K562 (cell line): ENCODE measurements around the gene CLCNKB. TPM values are rescaled to one million over a fixed set of nuclear protein-coding genes. Genes with fewer than 3 reads are reported as not detected.

ENCODE experiments used
- ATAC-seq: fragments of 200-7000 bp; cut with Tn5 transposase; 3 replicates; pipeline ENCODE4 v1.9.1; 2020; ENCODE audit warnings: moderate library complexity
- BruUV-seq: library from RNA; stranded (reverse); fragments of 400-500 nt; replicated peaks from 2 replicates; lab custom pipeline; 2021; lab: Mats Ljungman, UMichigan
- CTCF ChIA-PET: fragments of 300-600 bp; formaldehyde crosslinking; extraction: SDS; loops from one replicate; lab custom pipeline; 2021; ENCODE audit warnings: low intra/inter-chr PET ratio; lab: Yijun Ruan, JAX
- POLR2A ChIA-PET: fragments of 300-600, 350-650 bp; sonication (Branson Sonifier 250); formaldehyde crosslinking; extraction: SDS; loops from one replicate; lab custom pipeline; 2021; ENCODE audit warnings: antibody characterized with exemption, inconsistent platforms; lab: Yijun Ruan, JAX
- DNase-seq, 4 experiments: peaks; one replicate each; pipeline versions ENCODE4 v3.0.0 to v3.0.0-alpha.2; 2011 to 2018; ENCODE audit warnings: low spot score in 3 of 4, mixed read lengths in 3 of 4; ENCODE audit errors: extremely low read depth in 1 of 4
- FAIRE-seq: peaks from 2 replicates; lab custom pipeline; 2011; peaks lifted over from hg19 to GRCh38; lab: Jason Lieb, UNC
- H2AFZ ChIP-seq: 2 replicates; pipeline ENCODE4 v1.6.0; 2011; ENCODE audit warnings: low read depth, low read length, control low read depth, inconsistent platforms
- H3K27ac ChIP-seq: fragments of 200-600 bp; 3 replicates; pipeline ENCODE4 v1.8.0; 2011; ENCODE audit warnings: low read depth, mild to moderate bottlenecking, control low read depth, inconsistent platforms, low read length, moderate library complexity, mixed read lengths; ENCODE audit errors: extremely low read depth
- H3K27me3 ChIP-seq, 2 experiments: fragments of 300-600 bp in 1 of 2; 2 replicates in 1 of 2; 3 replicates in 1 of 2; pipeline versions ENCODE4 v1.6.0 to v1.8.0; 2011; ENCODE audit warnings: inconsistent platforms in 2 of 2, low read length in 2 of 2, mild to moderate bottlenecking in 1 of 2, mixed read lengths in 1 of 2, moderate library complexity in 1 of 2; ENCODE audit not compliant: control insufficient read depth in 2 of 2, insufficient read depth in 2 of 2
- H3K36me3 ChIP-seq: fragments of 300-600 bp; 3 replicates; pipeline ENCODE4 v1.8.0; 2011; ENCODE audit warnings: mild to moderate bottlenecking, low read length, inconsistent platforms; ENCODE audit not compliant: control insufficient read depth, insufficient read depth
- H3K4me1 ChIP-seq, 2 experiments: fragments of 200-600 bp in 1 of 2; replicated peaks in 1 of 2; 2 replicates in 1 of 2; 3 replicates in 1 of 2; pipeline versions ENCODE4 v1.5.1 to v1.8.0; 2011; ENCODE audit warnings: inconsistent platforms in 2 of 2, low read length in 2 of 2, mild to moderate bottlenecking in 1 of 2, mixed read lengths in 1 of 2, moderate library complexity in 1 of 2; ENCODE audit not compliant: control insufficient read depth in 2 of 2, insufficient read depth in 2 of 2
- H3K4me2 ChIP-seq: 2 replicates; pipeline ENCODE4 v1.6.1; 2011; ENCODE audit warnings: low read length, control low read depth, inconsistent platforms, mixed read lengths; ENCODE audit not compliant: insufficient read depth
- H3K4me3 ChIP-seq: fragments of 200-600 bp; sonication (generic), shearing (Covaris generic); 2 replicates; pipeline ENCODE4 v1.5.1; 2016; ENCODE audit warnings: control low read depth, inconsistent platforms
- H3K79me2 ChIP-seq: fragments of 200-600 bp; 3 replicates; pipeline ENCODE4 v1.8.0; 2011; ENCODE audit warnings: low read length, inconsistent platforms; ENCODE audit not compliant: control insufficient read depth, insufficient read depth
- H3K9ac ChIP-seq, 2 experiments: 2 replicates each; pipeline versions ENCODE4 v1.6.0 to v1.6.1; 2011; ENCODE audit warnings: low read depth in 2 of 2, low read length in 2 of 2, control low read depth in 1 of 2, inconsistent platforms in 1 of 2, mild to moderate bottlenecking in 1 of 2, mixed read lengths in 1 of 2; ENCODE audit not compliant: insufficient read depth in 1 of 2
- H3K9me1 ChIP-seq: one replicate; pipeline ENCODE4 v1.6.0; 2011; ENCODE audit warnings: inconsistent platforms, mild to moderate bottlenecking, low read length, moderate library complexity; ENCODE audit not compliant: control insufficient read depth, insufficient read depth
- H3K9me3 ChIP-seq: replicated peaks from 2 replicates; pipeline ENCODE4 v1.5.1; 2011; ENCODE audit warnings: low read depth, low read length, inconsistent platforms; ENCODE audit not compliant: control insufficient read depth, insufficient read depth
- H4K20me1 ChIP-seq: replicated peaks from 2 replicates; pipeline ENCODE4 v1.6.1; 2011; ENCODE audit warnings: low read length, inconsistent platforms, mixed read lengths; ENCODE audit not compliant: control insufficient read depth, insufficient read depth
- CHD2 ChIP-seq: IDR thresholded peaks from 2 replicates; pipeline ENCODE4 v1.6.1; 2011; ENCODE audit warnings: low read depth, low read length
- CREBBP ChIP-seq: IDR thresholded peaks from one replicate; pipeline ENCODE4 v1.6.1; 2012; ENCODE audit warnings: low read depth, mild to moderate bottlenecking, control low read depth, inconsistent platforms, low read length
- NUFIP1 ChIP-seq: fragments of 450-650 bp; IDR thresholded peaks from 2 replicates; pipeline ENCODE4 v1.6.1; 2018; ENCODE audit not compliant: partially characterized antibody
- SMAD2 ChIP-seq: fragments of 150-350 bp; IDR thresholded peaks from 2 replicates; pipeline ENCODE4 v1.6.1; 2014; ENCODE audit warnings: low read depth, mild to moderate bottlenecking, low read length
- SREBF1 ChIP-seq: fragments of 150-350 bp; IDR thresholded peaks from 2 replicates; pipeline ENCODE4 v1.6.1; 2014; ENCODE audit warnings: antibody characterized with exemption, low read depth, low read length, borderline replicate concordance
- STAT6 ChIP-seq: sonication (generic); formaldehyde crosslinking; IDR thresholded peaks from 2 replicates; pipeline ENCODE4 v1.8.1; 2023; ENCODE audit warnings: mild to moderate bottlenecking, missing genetic modification reagents
- ZNF217 ChIP-seq: sonication (generic); formaldehyde crosslinking; IDR thresholded peaks from 2 replicates; pipeline ENCODE4 v1.8.0; 2022; ENCODE audit warnings: mild to moderate bottlenecking, missing genetic modification reagents
- ZNF239 ChIP-seq: fragments of 250-450 bp; sonication (Bioruptor Pico); IDR thresholded peaks from 2 replicates; pipeline ENCODE4 v1.4.0; 2020; ENCODE audit warnings: mild to moderate bottlenecking
- WGBS: fragments of 100-300 bp; shearing (Covaris generic); methylation state at CpG from one replicate; pipeline ENCODE4 v1.1.6; 2016; ENCODE audit warnings: low coverage, mixed read lengths; ENCODE audit not compliant: insufficient coverage; ENCODE audit errors: missing lambda C conversion rate; 5-methylcytosine and 5-hydroxymethylcytosine counted together
- in situ Hi-C: fragments of 300-500 bp; cut with MboI; formaldehyde crosslinking; loops from 4 replicates; pipeline ENCODE4 v1.15.0; 2018; ENCODE audit warnings: inconsistent platforms, mixed read lengths
- intact Hi-C: fragments of 100-400 bp; cut with micrococcal nuclease; formaldehyde crosslinking; loops from 2 replicates; pipeline ENCODE4 v1.14.2; 2022
- polyA plus RNA-seq, 8 experiments: library from polyadenylated mRNA; depleted of rRNA in 4 of 8; stranded (reverse) in 5 of 8; unstranded in 3 of 8; fragments of >200 nt; fragmentation: Nextera tagmentation in 2 of 8; fragmentation: Illumina TruSeq in 1 of 8; extraction: Ambion mirVana in 2 of 8; extraction: Trizol in 1 of 8; gene quantifications; 2 replicates each; pipeline versions ENCODE4 v1.2.1 to v1.2.3, GENCODE V29; 2011 to 2014; ENCODE audit warnings: inconsistent platforms in 1 of 8, missing spikeins in 1 of 8
- total RNA-seq, 7 experiments: library from RNA; depleted of rRNA in 6 of 7; stranded (reverse); fragments of >200 nt in 6 of 7; fragmentation: Illumina TruSeq in 2 of 7; extraction: Trizol in 2 of 7; gene quantifications; 2 replicates each; pipeline versions ENCODE4 v1.2.1 to v1.2.3, GENCODE V29; 2011 to 2021; ENCODE audit warnings: low replicate concordance in 1 of 7
- TF ChIP-seq, protein P1 (sequence below): fragments of 250-450 bp; sonication (Bioruptor Pico); IDR thresholded peaks from 2 replicates; pipeline ENCODE4 v1.4.0; 2020

CLCNKB gene
- total and polyA plus RNA-seq, 9 of the 15 experiments (the other 6 are each of a cell fraction or from before 2014, with no cell fraction given) = 0.08 to 1.7 (median 0.64) TPM

DNA sequence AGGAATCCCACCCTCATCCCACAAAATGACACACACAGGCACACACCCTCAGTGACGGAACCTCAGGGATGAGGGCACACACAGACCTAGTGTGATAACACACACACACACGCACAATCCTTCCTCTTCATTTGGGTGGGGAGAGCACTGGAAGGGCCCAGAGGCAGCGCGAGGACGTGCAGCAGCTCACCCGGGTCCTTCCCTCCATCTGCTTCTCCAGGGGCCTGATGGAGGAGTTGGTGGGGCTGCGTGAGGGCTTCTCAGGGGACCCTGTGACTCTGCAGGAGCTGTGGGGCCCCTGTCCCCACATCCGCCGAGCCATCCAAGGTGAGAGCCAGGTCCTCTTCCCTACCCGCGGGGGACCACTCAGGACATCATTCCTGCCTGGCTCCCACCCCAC lies 21.2 kb upstream of the CLCNKB start:
- WGBS = 15% methylated on average over 10 of the region's 11 CpGs
- H3K27me3 ChIP-seq = peaks cover 7 to 37% of the 10 kb centered on the region in 2 experiments; a peak in 3 of 5 replicates
- H4K20me1 ChIP-seq = no peaks in the 10 kb centered on the region
- no peaks in the 10 kb centered on the region for H3K79me2 ChIP-seq
- DNase-seq = no peak
- no peaks in the 10 kb centered on the region for H3K9me1 ChIP-seq
- H3K36me3 ChIP-seq = no peaks in the 10 kb centered on the region
- ATAC-seq = no peak
- POLR2A ChIA-PET = interaction anchor here (0.6 to 1.7 kb wide), 2 partner anchors 9 to 128 kb away, joined by 3 to 7 read pairs; no protein-coding TSS in a partner anchor
- peaks cover 6 to 49% of the 10 kb centered on the region in 2 experiments; a peak in 3 of 5 replicates for H3K4me1 ChIP-seq
- in situ Hi-C loops (no loop called here), intact Hi-C loops (no loop called here)
- peak overlapping the region in 1 of 2 experiments; percentile 78; a peak in 1 of 4 replicates for H3K9ac ChIP-seq
- no peaks in the 10 kb centered on the region for H3K9me3 ChIP-seq
- no TSS peak for BruUV-seq
- H3K4me3 ChIP-seq = no peak overlapping the region
- H2AFZ ChIP-seq = no peak overlapping the region
- TF ChIP-seq SREBF1 = no peak
- TF ChIP-seq, all 486 proteins: peak for 0
- H3K4me2 ChIP-seq = no peak overlapping the region
- no peak for FAIRE-seq
- no peak overlapping the region for H3K27ac ChIP-seq
- CTCF ChIA-PET = no interaction called here

- Histone ChIP-seq H3K27ac (no peak overlapping the region), H3K9me3 (no peaks in the 10 kb centered on the region), H2AFZ (no peak overlapping the region), H3K4me2 (no peak overlapping the region), H4K20me1 (no peaks in the 10 kb centered on the region), H3K27me3 (peaks cover 7 to 37% of the 10 kb centered on the region in 2 experiments; a peak in 3 of 5 replicates), H3K36me3 (no peaks in the 10 kb centered on the region), H3K9me1 (no peaks in the 10 kb centered on the region), H3K4me3 (no peak overlapping the region), H3K4me1 (peaks cover 7 to 49% of the 10 kb centered on the region in 2 experiments; a peak in 3 of 5 replicates), H3K79me2 (no peaks in the 10 kb centered on the region), H3K9ac (no peak overlapping the region; a peak in 1 of 4 replicates)
- BruUV-seq = no TSS peak
- CTCF ChIA-PET = no interaction called here
- FAIRE-seq (no peak), ATAC-seq (no peak), DNase-seq (no peak)
- POLR2A ChIA-PET = interaction anchor here (0.5 to 1.7 kb wide), 4 partner anchors 8 to 191 kb away, joined by 3 to 7 read pairs (median 4); no protein-coding TSS in a partner anchor
- 5% methylated on average over 7 of the region's 7 CpGs for WGBS
- intact Hi-C loops (no loop called here), in situ Hi-C loops (no loop called here)
- no peak for TF ChIP-seq SMAD2
- TF ChIP-seq NUFIP1 = no peak
- no peak for TF ChIP-seq STAT6 (CRISPR knock-in tag)
- TF ChIP-seq ZNF217 (CRISPR knock-in tag) = no peak
- TF ChIP-seq CHD2 = no peak
- no peak for TF ChIP-seq ZNF239 (CRISPR knock-in tag)
- TF ChIP-seq, protein P1, sequence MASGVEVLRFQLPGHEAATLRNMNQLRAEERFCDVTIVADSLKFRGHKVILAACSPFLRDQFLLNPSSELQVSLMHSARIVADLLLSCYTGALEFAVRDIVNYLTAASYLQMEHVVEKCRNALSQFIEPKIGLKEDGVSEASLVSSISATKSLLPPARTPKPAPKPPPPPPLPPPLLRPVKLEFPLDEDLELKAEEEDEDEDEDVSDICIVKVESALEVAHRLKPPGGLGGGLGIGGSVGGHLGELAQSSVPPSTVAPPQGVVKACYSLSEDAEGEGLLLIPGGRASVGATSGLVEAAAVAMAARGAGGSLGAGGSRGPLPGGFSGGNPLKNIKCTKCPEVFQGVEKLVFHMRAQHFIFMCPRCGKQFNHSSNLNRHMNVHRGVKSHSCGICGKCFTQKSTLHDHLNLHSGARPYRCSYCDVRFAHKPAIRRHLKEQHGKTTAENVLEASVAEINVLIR (CRISPR knock-in tag) = no peak
- no peak for TF ChIP-seq CREBBP
Measured at GRCh38 chr1:16023050-16023653, 20.4 kb upstream of the CLCNKB start.
